Transverse colon (tissue), 4 donors: ENCODE measurements around the gene ADAT2. TPM values are rescaled to one million over a fixed set of nuclear protein-coding genes. Genes with fewer than 3 reads are reported as not detected.

Experiments used
- DNase-seq: peaks from one replicate; pipeline ENCODE4 v3.0.0-alpha.2; 2019
- H3K27ac ChIP-seq, 4 donors: fragments of 200-600 bp; sonication (generic); 2 replicates each; pipeline ENCODE4 v1.5.1; 2016 to 2018; ENCODE audit warnings: inconsistent platforms in 4 of 4
- H3K27me3 ChIP-seq: fragments of 200-600 bp; sonication (generic); 2 replicates; pipeline ENCODE4 v1.5.1; 2017; ENCODE audit warnings: inconsistent platforms
- H3K36me3 ChIP-seq, 4 donors: fragments of 200-600 bp; sonication (generic); 2 replicates each; pipeline ENCODE4 v1.5.1; 2017 to 2019; ENCODE audit warnings: inconsistent platforms in 4 of 4
- H3K4me1 ChIP-seq, 4 donors: fragments of 200-600 bp; sonication (generic); 2 replicates each; pipeline ENCODE4 v1.5.1; 2017 to 2020; ENCODE audit warnings: inconsistent platforms in 4 of 4
- H3K4me3 ChIP-seq, 4 donors: fragments of 200-600 bp; sonication (generic); 1 replicate in 1 of 4; 2 replicates in 3 of 4; pipeline versions ENCODE4 v1.5.1 to v1.6.1; 2017 to 2019; ENCODE audit warnings: inconsistent platforms in 4 of 4
- H3K9me3 ChIP-seq, 2 donors: fragments of 200-600 bp; sonication (generic); 2 replicates each; pipeline ENCODE4 v1.5.1; 2017 to 2019; ENCODE audit warnings: inconsistent platforms in 2 of 2
- EP300 ChIP-seq: sonication (generic); formaldehyde crosslinking; IDR thresholded peaks from one replicate; pipeline ENCODE4 v1.6.1; 2017; ENCODE audit warnings: antibody characterized with exemption, low read depth
- POLR2A ChIP-seq: fragments of 450-650 bp; IDR thresholded peaks from one replicate; pipeline ENCODE4 v1.6.1; 2016; ENCODE audit warnings: antibody characterized with exemption, mild to moderate bottlenecking, moderate library complexity
- POLR2AphosphoS5 ChIP-seq, 3 donors: sonication (generic); formaldehyde crosslinking; IDR thresholded peaks; one replicate each; pipeline ENCODE4 v1.6.1; 2016; ENCODE audit warnings: antibody characterized with exemption in 3 of 3
- WGBS, 2 donors: methylation state at CpG; one replicate each; pipeline ENCODE4 v1.1.5; 2018; ENCODE audit warnings: low coverage in 1 of 2; 5-methylcytosine and 5-hydroxymethylcytosine counted together
- in situ Hi-C, 4 donors: fragments of 200-750 bp; cut with MboI; loops; one replicate each; pipeline versions ENCODE4 v1.15.0 to v1.15.1; 2017; ENCODE audit warnings: low sequenced_read_pairs in 3 of 4, low pct_ligation_motif_present in 1 of 4, low pct_unique_long_range_greater_than_20kb in 1 of 4
- intact Hi-C: fragments of 100-400 bp; cut with DNase I; formaldehyde crosslinking; loops from one replicate; pipeline ENCODE4 v1.15.1; 2023; ENCODE audit warnings: low total_unique reads
- total RNA-seq, 4 donors: library from RNA; depleted of rRNA; stranded (reverse); fragments of >200 nt; gene quantifications; one replicate each; pipeline ENCODE4 v1.1.0, GENCODE V29; 2016
- TF ChIP-seq, protein P1 (sequence below), 5 experiments: fragments of 200-600 bp in 3 of 5; fragments of 450-650 bp in 2 of 5; sonication (generic) in 3 of 5; IDR thresholded peaks; 1 replicate in 2 of 5; 2 replicates in 3 of 5; pipeline ENCODE4 v1.5.1; 2016 to 2017; ENCODE audit warnings: antibody characterized with exemption in 5 of 5, inconsistent platforms in 3 of 5, mild to moderate bottlenecking in 2 of 5, moderate library complexity in 1 of 5

Gene ADAT2
- total RNA-seq, 4 donors from 2014 or later, result 0.75 to 12.7 (median 9.7) TPM

DNA sequence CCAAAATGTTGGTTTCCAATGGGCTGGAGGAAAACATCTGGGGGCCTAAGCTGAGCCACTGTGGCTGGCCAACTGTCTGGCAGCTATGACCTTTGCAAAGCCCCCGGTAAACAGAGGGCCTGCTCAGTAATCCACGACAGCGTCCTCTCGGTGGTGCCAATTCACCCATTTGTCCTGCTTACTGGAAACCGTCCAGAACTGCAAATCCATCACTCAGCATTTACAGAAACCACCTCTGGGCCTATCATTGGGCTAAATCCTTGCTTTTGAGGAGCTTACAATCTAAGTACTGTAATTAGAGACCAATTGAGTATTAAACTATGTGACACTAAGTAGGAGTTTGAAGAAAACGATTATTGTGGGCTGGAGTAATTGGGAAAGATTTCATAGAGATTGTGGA is 31.0 kb downstream of the ADAT2 start:
- intact Hi-C loops, result no loop called here

DNA sequence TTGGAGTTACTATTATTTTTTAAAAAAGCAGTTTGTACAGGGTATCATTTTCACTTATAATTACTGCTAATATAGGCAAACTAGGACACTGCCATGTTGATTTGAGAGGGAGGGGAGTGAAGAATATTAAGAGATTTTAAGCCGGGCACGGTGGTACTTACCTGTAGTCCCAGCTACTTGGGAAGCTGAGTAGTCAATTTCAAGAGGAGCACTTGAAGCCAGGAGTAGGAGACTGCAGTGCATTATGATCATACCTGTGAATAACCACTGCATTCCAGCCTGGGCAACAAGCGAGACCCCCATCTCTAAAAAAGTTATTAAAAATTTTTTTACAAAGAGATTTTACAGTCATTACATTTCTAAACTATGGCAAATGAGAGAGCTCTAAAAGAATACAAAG is 35.7 kb downstream of the ADAT2 start:
- H3K27ac ChIP-seq, result no peak overlapping the region
- H3K9me3 ChIP-seq, result no peaks in the 10 kb centered on the region
- in situ Hi-C loops, result loop anchor here (10.0 to 25.0 kb wide), 2 partner anchors 727 to 730 kb away; no protein-coding TSS in a partner anchor
- no peak for TF ChIP-seq POLR2AphosphoS5 (IDR thresholded peaks at IDR 0.05)
- TF ChIP-seq, protein P1, sequence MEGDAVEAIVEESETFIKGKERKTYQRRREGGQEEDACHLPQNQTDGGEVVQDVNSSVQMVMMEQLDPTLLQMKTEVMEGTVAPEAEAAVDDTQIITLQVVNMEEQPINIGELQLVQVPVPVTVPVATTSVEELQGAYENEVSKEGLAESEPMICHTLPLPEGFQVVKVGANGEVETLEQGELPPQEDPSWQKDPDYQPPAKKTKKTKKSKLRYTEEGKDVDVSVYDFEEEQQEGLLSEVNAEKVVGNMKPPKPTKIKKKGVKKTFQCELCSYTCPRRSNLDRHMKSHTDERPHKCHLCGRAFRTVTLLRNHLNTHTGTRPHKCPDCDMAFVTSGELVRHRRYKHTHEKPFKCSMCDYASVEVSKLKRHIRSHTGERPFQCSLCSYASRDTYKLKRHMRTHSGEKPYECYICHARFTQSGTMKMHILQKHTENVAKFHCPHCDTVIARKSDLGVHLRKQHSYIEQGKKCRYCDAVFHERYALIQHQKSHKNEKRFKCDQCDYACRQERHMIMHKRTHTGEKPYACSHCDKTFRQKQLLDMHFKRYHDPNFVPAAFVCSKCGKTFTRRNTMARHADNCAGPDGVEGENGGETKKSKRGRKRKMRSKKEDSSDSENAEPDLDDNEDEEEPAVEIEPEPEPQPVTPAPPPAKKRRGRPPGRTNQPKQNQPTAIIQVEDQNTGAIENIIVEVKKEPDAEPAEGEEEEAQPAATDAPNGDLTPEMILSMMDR (IDR thresholded peaks at IDR 0.05), result no peak
- no peak for TF ChIP-seq EP300
- TF ChIP-seq POLR2A, result no peak
- H3K4me1 ChIP-seq, result no peaks in the 10 kb centered on the region
- no peak overlapping the region for H3K4me3 ChIP-seq
- WGBS, 2 donors, result 92 to 94% methylated on average over 3 of the region's 3 CpGs
- DNase-seq, result no peak
- H3K36me3 ChIP-seq, result no peaks in the 10 kb centered on the region
- intact Hi-C loops, result no loop called here
- H3K27me3 ChIP-seq, result no peaks in the 10 kb centered on the region

More for the DNA sequence above, 31.0 kb downstream of the ADAT2 start:
- Histone ChIP-seq H3K27ac (no peak overlapping the region), H3K4me3 (no peak overlapping the region), H3K36me3 (no peaks in the 10 kb centered on the region), H3K9me3 (no peaks in the 10 kb centered on the region), H3K27me3 (no peaks in the 10 kb centered on the region), H3K4me1 (no peaks in the 10 kb centered on the region)
- TF ChIP-seq, protein P1 (IDR thresholded peaks at IDR 0.05), result no peak
- TF ChIP-seq POLR2AphosphoS5 (IDR thresholded peaks at IDR 0.05), result no peak
- TF ChIP-seq EP300, result no peak
- no peak for TF ChIP-seq POLR2A
- no peak for DNase-seq
- in situ Hi-C loops, result loop anchor here (10.0 to 25.0 kb wide), 2 partner anchors 732 to 735 kb away; no protein-coding TSS in a partner anchor
- 80 to 86% methylated on average over 1 to 6 of the region's 6 CpGs for whole genome bisulfite sequencing, 2 donors

DNA sequence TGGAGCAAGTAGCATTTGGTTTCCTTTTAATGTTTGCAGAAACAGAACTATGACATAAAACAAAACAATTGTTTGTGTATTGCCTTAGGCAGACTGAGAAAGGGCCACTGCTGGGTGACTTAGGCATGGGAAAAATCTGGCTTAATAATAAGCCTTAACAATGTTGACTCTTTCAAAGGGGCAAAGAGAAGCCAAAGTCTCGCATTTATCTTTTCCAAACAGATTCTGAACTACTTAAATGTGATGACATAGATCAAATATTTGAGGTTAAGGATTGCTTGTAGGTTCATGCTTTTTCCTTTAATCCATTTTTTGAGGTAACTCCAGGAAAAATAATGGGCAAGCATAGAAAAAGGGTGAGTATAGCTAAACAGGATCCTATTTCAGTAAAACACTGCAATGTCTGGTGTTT is 39.6 kb downstream of the ADAT2 start:
- intact Hi-C loops (no loop called here), in situ Hi-C loops (loop anchor here (10.0 to 25.0 kb wide), 2 partner anchors 724 to 726 kb away; no protein-coding TSS in a partner anchor)
- Histone ChIP-seq H3K4me1 (no peaks in the 10 kb centered on the region), H3K27ac (no peak overlapping the region), H3K27me3 (no peaks in the 10 kb centered on the region), H3K9me3 (no peaks in the 10 kb centered on the region), H3K4me3 (no peak overlapping the region), H3K36me3 (no peaks in the 10 kb centered on the region)
- WGBS, 2 donors, result 63 to 88% methylated on average over 1 of the region's 1 CpG
- DNase-seq, result no peak
- TF ChIP-seq POLR2A (no peak), EP300 (no peak), POLR2AphosphoS5 (IDR thresholded peaks at IDR 0.05) (no peak)
- TF ChIP-seq, protein P1 (IDR thresholded peaks at IDR 0.05), result no peak

DNA sequence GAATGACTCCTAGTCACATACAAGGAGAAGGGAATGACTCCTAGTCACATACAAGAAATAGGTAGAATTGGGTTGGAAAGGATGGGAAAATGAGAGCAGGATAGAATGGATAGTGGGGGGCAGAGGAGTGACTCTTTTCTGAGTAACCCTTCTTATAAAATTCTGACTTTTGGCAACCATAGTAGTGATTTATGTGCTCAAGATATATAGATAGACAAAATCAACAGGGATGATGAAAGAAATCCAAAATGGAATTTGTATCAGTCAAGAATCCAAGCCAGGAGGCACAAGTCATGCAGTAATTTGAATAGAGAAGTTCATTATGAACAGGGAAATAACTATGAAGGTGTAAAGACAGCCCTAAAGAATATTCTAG is 41.7 kb downstream of the ADAT2 start:
- intact Hi-C loops (no loop called here), in situ Hi-C loops (loop anchor here in 2 of 4 donors (25.0 kb wide), 1 partner anchor 721 kb away; no protein-coding TSS in a partner anchor)
- Histone ChIP-seq H3K4me3 (no peak overlapping the region), H3K27me3 (no peaks in the 10 kb centered on the region), H3K27ac (no peak overlapping the region), H3K36me3 (no peaks in the 10 kb centered on the region), H3K4me1 (no peaks in the 10 kb centered on the region), H3K9me3 (no peaks in the 10 kb centered on the region)
- DNase-seq, result no peak
- TF ChIP-seq POLR2AphosphoS5 (IDR thresholded peaks at IDR 0.05) (no peak), EP300 (no peak), POLR2A (no peak)
- TF ChIP-seq, protein P1 (IDR thresholded peaks at IDR 0.05), result no peak
